Breast epithelium (tissue), 3 donors: ENCODE measurements around the gene OTUD5.

ENCODE experiments used
- CTCF ChIP-seq, 3 donors: fragments of 450-650 bp; IDR thresholded peaks; one replicate each; pipeline ENCODE4 v1.5.1; 2016 to 2017; ENCODE audit warnings: antibody characterized with exemption in 3 of 3, mild to moderate bottlenecking in 3 of 3, moderate library complexity in 3 of 3
- POLR2A ChIP-seq: fragments of 450-650 bp; IDR thresholded peaks from one replicate; pipeline ENCODE4 v1.6.1; 2016; ENCODE audit warnings: antibody characterized with exemption, mild to moderate bottlenecking, moderate library complexity

- TF ChIP-seq CTCF (IDR thresholded peaks at IDR 0.05) (no peak), POLR2A (no peak)
These were observed 52.8 kb downstream of the OTUD5 start for GRCh38 chrX:48904626-48905025.
